HG02852 (cell line): ENCODE results near the gene DOCK3.
"Not testable (repeated sequence)": the region's sequence is repeated elsewhere in the genome, so short reads cannot be mapped to it uniquely, and the experiment has no call there.

Source experiments
- ATAC-seq: cut with Tn5 transposase; IDR thresholded peaks from one replicate; pipeline ENCODE4 v1.9.1; 2021; ENCODE audit warnings: mild to moderate bottlenecking, moderate library complexity; ENCODE audit not compliant: unreplicated experiment

The DOCK3 gene

GRCh38 chr3:51190199-51190598 is 515.5 kb downstream of the DOCK3 start:
- ATAC-seq: no peak

DNA sequence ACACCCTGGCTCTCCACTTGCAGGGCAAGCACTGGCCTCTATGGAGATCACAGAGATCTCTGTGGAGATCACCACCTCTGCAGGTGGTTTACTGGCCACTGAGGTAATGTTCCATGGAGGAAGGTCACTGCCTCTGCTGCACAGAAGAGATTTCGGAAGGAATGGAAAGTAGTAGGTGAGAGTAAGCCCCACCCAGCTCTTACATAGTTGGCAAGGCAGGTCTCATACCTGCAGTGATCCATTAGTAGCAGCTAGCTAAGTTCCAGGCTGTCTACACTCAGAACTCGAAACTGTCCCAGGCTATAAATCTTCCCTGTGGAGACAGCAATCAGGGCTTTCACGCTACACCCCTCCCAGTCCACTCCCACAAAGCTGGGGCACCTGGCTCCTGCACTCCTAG is 516.1 kb downstream of the DOCK3 start:
- no peak for ATAC-seq

GRCh38 chr3:51191768-51192167 is 517.0 kb downstream of the DOCK3 start:
- no peak for ATAC-seq

- no peak for ATAC-seq
Observed at GRCh38 chr3:51198477-51198876, 523.8 kb downstream of the DOCK3 start.

DNA sequence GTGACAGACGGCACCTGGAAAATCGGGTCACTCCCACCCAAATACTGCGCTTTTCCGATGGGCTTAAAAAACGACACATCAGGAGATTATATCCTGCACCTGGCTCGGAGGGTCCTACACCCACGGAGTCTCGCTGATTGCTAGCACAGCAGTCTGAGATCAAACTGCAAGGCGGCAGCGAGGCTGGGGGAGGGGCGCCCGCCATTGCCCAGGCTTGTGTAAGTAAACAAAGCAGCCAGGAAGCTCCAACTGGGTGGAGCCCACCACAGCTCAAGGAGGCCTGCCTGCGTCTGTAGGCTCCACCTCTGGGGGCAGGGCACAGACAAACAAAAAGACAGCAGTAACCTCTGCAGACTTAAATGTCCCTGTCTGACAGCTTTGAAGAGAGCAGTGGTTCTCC is 524.6 kb downstream of the DOCK3 start:
- ATAC-seq: not testable (repeated sequence)

DNA sequence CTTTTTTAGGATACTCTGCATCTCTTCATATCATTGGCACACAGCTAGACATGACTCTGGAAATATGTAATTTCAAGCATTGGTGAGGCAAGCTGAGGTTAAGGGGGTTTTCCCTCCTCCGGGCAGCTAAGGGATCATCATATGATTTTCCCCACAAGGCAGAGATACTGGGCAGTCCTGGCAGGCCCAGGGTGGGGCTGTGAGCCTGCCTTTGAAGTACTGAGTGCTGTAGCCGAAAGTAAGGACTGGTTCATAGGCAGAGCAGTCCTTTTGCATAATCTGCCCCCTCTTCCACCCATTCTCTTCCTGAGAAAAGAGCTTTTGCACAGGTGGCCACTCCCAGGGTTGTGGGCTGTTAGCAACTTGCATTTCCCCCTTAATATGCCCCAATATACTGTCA is 541.6 kb downstream of the DOCK3 start:
- ATAC-seq: no peak

- ATAC-seq: no peak
Observed at GRCh38 chr3:51221959-51222358, 547.2 kb downstream of the DOCK3 start.

DNA sequence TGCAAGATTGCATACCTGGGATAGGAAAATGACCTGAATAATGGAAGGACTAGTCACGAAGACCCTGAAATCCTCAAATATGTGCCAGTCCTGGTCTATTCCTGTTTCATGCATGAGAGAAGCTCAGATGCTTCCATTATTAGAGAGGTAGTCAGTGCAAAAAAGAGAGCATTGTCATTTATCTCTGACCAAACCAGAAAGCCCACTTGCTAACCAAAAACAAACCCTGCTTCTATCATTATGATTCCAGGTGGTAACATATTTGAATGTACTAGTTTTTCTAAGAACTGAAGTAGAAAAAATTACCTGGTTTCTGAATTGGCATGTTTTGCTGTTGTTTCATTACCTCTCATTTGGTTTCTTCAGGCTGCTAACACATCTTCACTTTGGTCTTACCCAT is 549.6 kb downstream of the DOCK3 start:
- no peak for ATAC-seq

GRCh38 chr3:51224843-51225242 is 550.1 kb downstream of the DOCK3 start:
- ATAC-seq: no peak

DNA sequence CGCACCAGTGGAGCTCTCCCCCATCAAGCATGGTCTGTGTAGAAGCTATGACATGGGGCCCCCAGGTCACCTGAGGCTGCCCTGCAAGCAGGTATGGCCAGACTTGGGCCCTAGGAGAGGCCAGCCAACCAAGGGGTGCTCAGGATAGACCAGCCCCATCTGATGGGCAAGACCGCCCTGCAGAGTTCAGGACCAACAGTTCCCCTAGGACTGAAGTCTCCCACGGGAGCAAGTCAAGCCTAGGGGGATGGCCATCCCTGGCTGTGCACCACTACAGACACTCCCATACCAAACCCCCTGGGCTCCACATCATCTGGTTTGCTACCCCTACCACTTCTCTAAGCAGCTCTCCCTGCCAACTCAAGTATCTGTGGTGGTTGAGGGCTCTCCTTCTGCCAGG is 568.2 kb downstream of the DOCK3 start:
- ATAC-seq: no peak

DNA sequence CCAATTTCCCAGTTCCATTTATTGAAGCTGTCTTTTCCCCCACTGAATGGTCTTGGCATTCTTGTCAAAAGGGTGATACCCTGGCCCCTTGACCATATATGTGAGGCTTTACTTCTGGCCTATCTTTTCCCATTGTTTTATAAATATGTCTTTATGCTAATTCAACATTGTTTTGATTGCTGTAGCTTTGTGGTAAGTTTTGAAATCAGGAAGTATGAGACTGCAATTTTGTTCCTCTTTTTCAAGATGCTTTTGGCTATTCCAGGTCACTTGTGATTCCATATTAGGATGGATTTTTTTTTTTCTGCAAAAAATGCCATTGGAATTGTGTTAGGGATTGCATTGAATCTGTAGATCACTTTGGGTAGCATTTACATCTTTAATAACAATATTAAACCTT is 569.2 kb downstream of the DOCK3 start:
- ATAC-seq: no peak

DNA sequence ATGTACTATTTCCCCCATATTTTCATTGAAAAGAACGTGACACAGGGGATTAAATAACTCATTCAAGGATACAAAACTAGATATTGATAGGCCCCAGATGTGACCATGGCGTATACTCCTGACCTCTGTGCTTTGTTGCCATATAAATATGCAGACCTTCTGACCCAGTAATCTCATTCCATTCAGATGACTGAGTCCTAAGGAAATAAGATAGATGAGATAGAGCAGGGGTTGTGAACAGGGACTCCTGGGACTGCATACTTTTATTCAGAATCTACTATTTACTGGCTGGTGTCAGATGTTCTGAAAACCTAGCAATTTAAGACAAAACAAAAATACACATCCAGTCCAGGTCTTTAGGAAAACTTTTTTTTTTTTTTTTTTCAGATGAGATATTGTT is 571.1 kb downstream of the DOCK3 start:
- ATAC-seq: no peak

- ATAC-seq: no peak
Observed at GRCh38 chr3:51257870-51258269, 583.1 kb downstream of the DOCK3 start.

- ATAC-seq: not testable (repeated sequence)
Observed at GRCh38 chr3:51264166-51264565, 589.4 kb downstream of the DOCK3 start.

DNA sequence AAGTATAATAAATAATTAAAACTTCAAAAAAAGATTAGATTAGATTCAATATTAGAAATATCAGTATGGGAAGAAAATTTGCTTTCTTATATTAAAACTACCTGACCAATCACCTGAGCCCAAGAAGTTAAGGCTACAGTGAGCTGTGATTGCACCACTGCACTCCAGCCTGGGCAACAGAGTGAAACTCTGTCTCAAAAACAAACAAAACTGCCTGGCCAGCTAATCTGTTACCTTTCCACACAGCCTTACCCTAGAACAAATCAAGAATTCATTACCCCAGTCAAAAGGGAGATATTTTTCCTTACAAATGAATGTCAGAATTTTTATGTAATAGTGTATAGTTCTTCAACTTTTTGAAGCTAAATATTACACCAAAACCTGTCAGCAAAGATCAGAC is 593.4 kb downstream of the DOCK3 start:
- ATAC-seq: no peak

- no peak for ATAC-seq
Observed at GRCh38 chr3:51269466-51269865, 594.7 kb downstream of the DOCK3 start.

DNA sequence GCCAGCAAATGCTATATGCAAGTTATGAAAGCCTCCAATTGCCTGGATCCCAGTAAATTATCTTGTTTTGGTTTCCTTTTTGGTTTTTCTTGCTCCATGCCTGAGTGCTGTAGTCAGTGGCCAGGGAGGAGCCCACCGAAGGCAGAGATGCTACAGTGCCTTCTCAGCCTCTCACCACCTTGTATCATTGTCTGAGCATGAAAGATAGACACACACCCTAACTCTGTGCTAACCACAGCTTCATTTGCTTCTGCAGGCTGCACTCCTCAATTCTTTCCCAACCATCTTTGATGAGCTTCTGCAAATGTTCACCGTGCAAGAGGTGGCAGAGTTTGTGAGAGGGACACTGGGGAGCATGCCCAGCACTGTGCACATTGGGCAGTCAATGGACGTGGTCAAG is 595.8 kb downstream of the DOCK3 start:
- no peak for ATAC-seq

DNA sequence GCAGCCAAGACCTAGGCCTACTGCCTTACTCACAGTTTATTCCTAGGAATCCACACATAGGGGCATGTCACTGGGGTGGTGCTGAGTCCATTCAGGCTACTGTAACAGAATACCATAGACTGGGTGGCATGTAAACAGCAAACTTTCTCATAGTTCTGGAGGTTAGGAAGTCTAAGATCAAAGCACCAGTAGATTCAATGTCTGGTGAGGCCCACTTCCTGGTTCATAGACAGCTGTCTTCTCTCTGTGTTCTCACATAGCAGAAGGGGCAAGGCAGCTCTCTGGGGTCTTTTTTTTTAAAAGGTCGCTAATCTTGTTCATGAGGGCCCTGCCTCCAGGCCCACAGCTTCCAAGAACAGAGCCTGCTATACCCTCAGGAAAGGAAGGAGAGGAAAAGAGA is 596.4 kb downstream of the DOCK3 start:
- ATAC-seq: no peak

DNA sequence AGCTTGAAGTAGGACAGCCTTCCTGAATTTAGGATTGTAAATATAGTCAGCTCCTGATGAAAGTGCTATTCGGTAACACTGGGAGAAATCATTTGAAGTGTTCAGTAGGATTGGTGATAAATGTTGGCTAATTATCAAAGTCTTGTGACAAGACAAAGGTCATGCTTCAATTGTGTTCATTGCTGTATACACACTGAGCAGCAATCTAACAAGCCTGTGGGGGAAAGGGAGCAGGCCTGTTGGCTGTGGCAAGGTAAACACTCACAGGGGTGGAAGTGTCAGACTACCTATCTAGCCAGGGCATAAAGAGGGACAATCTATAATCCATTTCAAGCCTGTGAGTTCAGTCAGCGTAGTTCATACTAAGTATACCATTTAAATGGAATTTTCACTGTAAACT is 599.3 kb downstream of the DOCK3 start:
- no peak for ATAC-seq

- ATAC-seq: no peak
Observed at GRCh38 chr3:51275111-51275805, 600.5 kb downstream of the DOCK3 start.

DNA sequence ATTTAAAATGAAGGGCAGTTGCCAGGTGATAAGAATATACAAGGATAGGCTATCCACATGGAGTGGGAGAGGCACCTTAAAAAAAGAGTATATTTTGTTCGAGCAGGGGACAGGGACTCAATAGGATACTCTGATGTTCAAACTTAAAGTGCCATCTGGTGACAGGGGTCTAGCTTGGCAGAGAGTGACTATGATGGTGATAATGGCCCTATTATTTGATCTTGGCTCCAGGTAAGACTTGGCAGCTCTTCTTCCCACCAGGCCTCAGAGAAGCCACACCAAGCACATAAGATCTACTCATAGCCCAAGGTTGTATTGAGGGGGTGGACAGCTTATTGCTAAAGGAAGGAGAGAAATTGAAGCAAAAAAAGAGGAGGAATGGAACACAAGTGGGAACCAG is 601.3 kb downstream of the DOCK3 start:
- ATAC-seq: no peak

DNA sequence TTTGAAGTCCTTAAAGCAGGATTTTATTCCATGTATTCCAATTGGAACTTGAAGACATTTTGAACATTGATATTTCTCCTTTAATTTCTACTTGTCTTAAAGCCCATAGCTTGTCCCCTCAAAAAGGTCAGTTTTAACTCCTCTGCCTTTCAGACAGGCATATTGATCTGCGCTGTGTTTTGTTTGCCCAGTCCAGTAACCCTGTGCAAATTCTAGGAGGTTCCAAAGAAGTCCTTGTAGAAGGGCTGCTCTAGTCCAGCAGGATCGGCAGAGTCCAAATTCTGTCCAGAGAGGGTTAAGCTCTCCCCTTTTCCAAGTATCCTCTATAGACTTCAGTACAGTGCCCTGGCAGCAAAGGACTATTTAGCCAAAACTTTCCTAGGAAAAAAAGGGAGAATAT is 604.7 kb downstream of the DOCK3 start:
- ATAC-seq: no peak

DNA sequence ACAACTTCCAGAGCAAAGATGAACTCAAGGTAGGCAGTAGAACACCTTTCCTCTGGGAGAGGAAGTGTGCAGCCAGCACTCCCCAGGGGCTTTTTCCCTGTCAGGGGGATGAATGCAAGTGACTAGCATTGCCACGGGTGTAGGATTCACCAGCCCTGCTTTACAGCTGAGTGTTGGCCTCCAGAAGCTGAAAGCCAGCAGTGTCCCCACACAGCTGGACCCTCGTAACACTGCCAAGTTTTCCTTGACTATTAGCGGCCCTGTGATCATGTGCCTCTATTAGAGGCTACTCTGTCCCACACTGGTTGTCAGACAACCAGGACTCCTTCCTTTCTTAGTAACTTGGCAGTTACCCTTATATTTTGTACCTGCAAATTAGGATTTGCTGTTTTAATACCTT is 605.4 kb downstream of the DOCK3 start:
- no peak for ATAC-seq
